Adipose tissue (tissue), 3 donors: ENCODE data around the gene PTPRT. TPM values are rescaled to one million over a fixed set of nuclear protein-coding genes. Genes with fewer than 3 reads are reported as not detected.
"Not testable (repeated sequence)": the region's sequence is repeated elsewhere in the genome, so short reads cannot be mapped to it uniquely, and the experiment has no call there.

Experiments
- H3K27ac ChIP-seq: one replicate; pipeline ENCODE4 v1.5.1; 2013; ENCODE audit warnings: low read depth, low read length
- WGBS, 3 donors: extraction: QIAGEN DNeasy Blood & Tissue Kit; methylation state at CpG; one replicate each; pipeline ENCODE4 v1.1.7; 2013; 5-methylcytosine and 5-hydroxymethylcytosine counted together
- polyA plus RNA-seq, 3 donors: library from polyadenylated mRNA; stranded (reverse); fragments of 200-250 nt; gene quantifications; one replicate each; pipeline ENCODE4 v1.2.3, GENCODE V29; 2013
- donor health status: healthy with polysubstance abuse.
- donor health status: Bipolar disorder and iron deficiency.
- donor health status: healthy.

Gene PTPRT
- polyA plus RNA-seq, 3 donors: 0.04 to 0.30 (median 0.11) TPM

- H3K27ac ChIP-seq: no peak overlapping the region
- 0 to 2% (median 2%) methylated on average over 58 to 64 of the region's 64 CpGs for WGBS, 3 donors
Observed at GRCh38 chr20:43188861-43189553, 699 bp downstream of the PTPRT start.

- 5 to 6% (median 5%) methylated on average over 16 of the region's 16 CpGs for WGBS, 3 donors
- no peak overlapping the region for H3K27ac ChIP-seq
Observed at GRCh38 chr20:43188234-43188653, 1.5 kb downstream of the PTPRT start.

- no peak overlapping the region for H3K27ac ChIP-seq
- 6 to 7% (median 7%) methylated on average over 24 of the region's 24 CpGs for WGBS, 3 donors
Observed at GRCh38 chr20:43187476-43188233, 2.1 kb downstream of the PTPRT start.

GRCh38 chr20:43186312-43186711 is 3.4 kb downstream of the PTPRT start:
- no peak overlapping the region for H3K27ac ChIP-seq
- WGBS, 3 donors: 46 to 69% (median 60%) methylated on average over 9 of the region's 9 CpGs

- no peak overlapping the region for H3K27ac ChIP-seq
- 70 to 87% (median 85%) methylated on average over 4 of the region's 4 CpGs for WGBS, 3 donors
Observed at GRCh38 chr20:43185901-43186300, 3.8 kb downstream of the PTPRT start.

- no peak overlapping the region for H3K27ac ChIP-seq
- 48 to 52% (median 49%) methylated on average over 5 of the region's 5 CpGs for WGBS, 3 donors
Observed at GRCh38 chr20:43183536-43184070, 6.1 kb downstream of the PTPRT start.

GRCh38 chr20:43178080-43178479 is 11.6 kb downstream of the PTPRT start:
- H3K27ac ChIP-seq: no peak overlapping the region
- 29 to 42% (median 33%) methylated on average over 2 of the region's 2 CpGs for WGBS, 3 donors

- H3K27ac ChIP-seq: no peak overlapping the region
- 70 to 77% (median 73%) methylated on average over 2 of the region's 2 CpGs for WGBS, 3 donors
Observed at GRCh38 chr20:43176726-43177125, 13.0 kb downstream of the PTPRT start.

GRCh38 chr20:43171930-43172329 is 17.8 kb downstream of the PTPRT start:
- WGBS, 3 donors: 55 to 73% (median 66%) methylated on average over 5 of the region's 5 CpGs

GRCh38 chr20:43170771-43171170 is 18.9 kb downstream of the PTPRT start:
- H3K27ac ChIP-seq: no peak overlapping the region
- WGBS, 3 donors: 69 to 85% (median 83%) methylated on average over 4 of the region's 4 CpGs

More at GRCh38 chr20:43171930-43172329, 17.8 kb downstream of the PTPRT start:
- no peak overlapping the region for H3K27ac ChIP-seq

GRCh38 chr20:43167615-43168014 is 22.1 kb downstream of the PTPRT start:
- H3K27ac ChIP-seq: no peak overlapping the region

GRCh38 chr20:43167021-43167420 is 22.7 kb downstream of the PTPRT start:
- H3K27ac ChIP-seq: no peak overlapping the region
- WGBS, 3 donors: 58 to 92% (median 78%) methylated on average over 1 of the region's 1 CpG

- 77 to 89% (median 85%) methylated on average over 6 of the region's 6 CpGs for WGBS, 3 donors
- no peak overlapping the region for H3K27ac ChIP-seq
Observed at GRCh38 chr20:43165611-43166010, 24.1 kb downstream of the PTPRT start.

- H3K27ac ChIP-seq: not testable (repeated sequence)
- WGBS, 3 donors: 52 to 83% (median 65%) methylated on average over 1 of the region's 1 CpG
Observed at GRCh38 chr20:43164736-43165135, 25.0 kb downstream of the PTPRT start.

- whole genome bisulfite sequencing, 3 donors: 52 to 71% (median 69%) methylated on average over 6 of the region's 6 CpGs
- no peak overlapping the region for H3K27ac ChIP-seq
Observed at GRCh38 chr20:43161716-43162115, 28.0 kb downstream of the PTPRT start.

- H3K27ac ChIP-seq: no peak overlapping the region
- WGBS, 3 donors: 33 to 67% (median 66%) methylated on average over 6 of the region's 6 CpGs
Observed at GRCh38 chr20:43160941-43161340, 28.8 kb downstream of the PTPRT start.

- 73 to 74% (median 73%) methylated on average over 9 of the region's 9 CpGs for WGBS, 3 donors
Observed at GRCh38 chr20:43159994-43160393, 29.7 kb downstream of the PTPRT start.

GRCh38 chr20:43155366-43156100 is 34.2 kb downstream of the PTPRT start:
- 56 to 65% (median 60%) methylated on average over 4 of the region's 4 CpGs for WGBS, 3 donors

More at GRCh38 chr20:43159994-43160393, 29.7 kb downstream of the PTPRT start:
- no peak overlapping the region for H3K27ac ChIP-seq

GRCh38 chr20:43151901-43152300 is 37.8 kb downstream of the PTPRT start:
- 60 to 65% (median 63%) methylated on average over 2 of the region's 2 CpGs for WGBS, 3 donors
- no peak overlapping the region for H3K27ac ChIP-seq

More at GRCh38 chr20:43155366-43156100, 34.2 kb downstream of the PTPRT start:
- no peak overlapping the region for H3K27ac ChIP-seq
